ENCODE results near the gene ZNF492. TPM values are rescaled to one million over a fixed set of nuclear protein-coding genes. Genes with fewer than 3 reads are reported as not detected.
"Not testable (repeated sequence)": the region's sequence is repeated elsewhere in the genome, so short reads cannot be mapped to it uniquely, and the experiment has no call there.

ZNF492 gene
- total RNA-seq, 2 experiments from 2014 or later, result 4.2 to 4.7 TPM

GRCh38 chr19:22625266-22626035 is 8.7 kb upstream of the ZNF492 start:
- no peaks in the 10 kb centered on the region for H3K4me1 Mint-ChIP-seq
- peaks cover 4% of the 10 kb centered on the region for H3K9me3 Mint-ChIP-seq
- H3K27ac Mint-ChIP-seq, result no peak overlapping the region
- peaks cover 25% of the 10 kb centered on the region for H3K27me3 Mint-ChIP-seq
- no peak overlapping the region for H3K4me3 Mint-ChIP-seq
- H3K36me3 Mint-ChIP-seq, result no peaks in the 10 kb centered on the region
- no peak for DNase-seq

GRCh38 chr19:22627526-22627925 is 6.6 kb upstream of the ZNF492 start:
- H3K4me1 Mint-ChIP-seq, result no peaks in the 10 kb centered on the region
- no peak overlapping the region for H3K27ac Mint-ChIP-seq

GRCh38 chr19:22628401-22628800 is 5.7 kb upstream of the ZNF492 start:
- Mint-ChIP-seq H3K27me3 (peaks cover 8% of the 10 kb centered on the region), H3K9me3 (peaks cover 4% of the 10 kb centered on the region), H3K36me3 (no peaks in the 10 kb centered on the region), H3K4me1 (no peaks in the 10 kb centered on the region), H3K4me3 (no peak overlapping the region), H3K27ac (no peak overlapping the region)
- DNase-seq, result no peak

More at GRCh38 chr19:22627526-22627925, 6.6 kb upstream of the ZNF492 start:
- peaks cover 4% of the 10 kb centered on the region for H3K9me3 Mint-ChIP-seq
- no peaks in the 10 kb centered on the region for H3K36me3 Mint-ChIP-seq
- H3K27me3 Mint-ChIP-seq, result peaks cover 8% of the 10 kb centered on the region
- DNase-seq, result no peak
- H3K4me3 Mint-ChIP-seq, result no peak overlapping the region

GRCh38 chr19:22634450-22634827 is 315 bp downstream of the ZNF492 start:
- H3K27me3 Mint-ChIP-seq, result no peaks in the 10 kb centered on the region
- peaks cover 27% of the 10 kb centered on the region for H3K36me3 Mint-ChIP-seq
- peak overlapping the region; percentile 95 for H3K4me3 Mint-ChIP-seq
- peaks cover 5% of the 10 kb centered on the region for H3K9me3 Mint-ChIP-seq
- H3K27ac Mint-ChIP-seq, result peak overlapping the region; percentile 90
- peaks cover 5% of the 10 kb centered on the region for H3K4me1 Mint-ChIP-seq
- peak; percentile 14 for DNase-seq

- H3K36me3 Mint-ChIP-seq, DNase-seq, H3K4me1 Mint-ChIP-seq, H3K4me3 Mint-ChIP-seq, H3K27me3 Mint-ChIP-seq, H3K27ac Mint-ChIP-seq: not testable (repeated sequence)
- H3K9me3 Mint-ChIP-seq, result peaks cover 27% of the 10 kb centered on the region
These were observed 51.4 kb downstream of the ZNF492 start for GRCh38 chr19:22685493-22685892.

GRCh38 chr19:22702661-22703060 is 68.5 kb downstream of the ZNF492 start:
- H3K36me3 Mint-ChIP-seq, H3K27ac Mint-ChIP-seq, H3K4me1 Mint-ChIP-seq, H3K4me3 Mint-ChIP-seq, H3K27me3 Mint-ChIP-seq, DNase-seq: not testable (repeated sequence)
- H3K9me3 Mint-ChIP-seq, result peaks cover 21% of the 10 kb centered on the region

GRCh38 chr19:22703096-22703495 is 69.0 kb downstream of the ZNF492 start:
- not testable (repeated sequence) for H3K27me3 Mint-ChIP-seq, H3K4me1 Mint-ChIP-seq, H3K36me3 Mint-ChIP-seq, DNase-seq, H3K4me3 Mint-ChIP-seq, H3K27ac Mint-ChIP-seq
- peaks cover 20% of the 10 kb centered on the region for H3K9me3 Mint-ChIP-seq

- H3K27ac Mint-ChIP-seq, result no peak overlapping the region
- H3K9me3 Mint-ChIP-seq, result peaks cover 9% of the 10 kb centered on the region
- no peaks in the 10 kb centered on the region for H3K27me3 Mint-ChIP-seq
- no peak for DNase-seq
- no peaks in the 10 kb centered on the region for H3K4me1 Mint-ChIP-seq
- H3K36me3 Mint-ChIP-seq, result no peaks in the 10 kb centered on the region
- no peak overlapping the region for H3K4me3 Mint-ChIP-seq
These were observed 74.9 kb downstream of the ZNF492 start for GRCh38 chr19:22708983-22709382.

Other genes starting within 250 kb of the ZNF492 start
- not detected for gene ZNF98, start 212.0 kb upstream of the ZNF492 start, total RNA-seq
- gene ZNF99, start 149.8 kb downstream of the ZNF492 start, total RNA-seq, result not detected
- under 1 TPM in 1 of 2 experiments, not detected in 1; 0.14 TPM for gene ZNF723, start 198.0 kb downstream of the ZNF492 start, total RNA-seq

Measured in activated naive CD8-positive, alpha-beta T cell treated with anti-CD3 and anti-CD28 coated beads for 36 hours (primary cell).